H1 (cell line): ENCODE measurements around the gene B3GAT1. TPM values are rescaled to one million over a fixed set of nuclear protein-coding genes. Genes with fewer than 3 reads are reported as not detected.

Experiments used
- RAD21 ChIP-seq, 2 experiments: IDR thresholded peaks in 1 of 2; conservative IDR thresholded peaks in 1 of 2; 2 replicates each; pipeline ENCODE4 v1.6.1; 2011; ENCODE audit warnings: low read depth in 2 of 2, low read length in 2 of 2, improper control_type of control experiment in 1 of 2, inconsistent platforms in 1 of 2, mild to moderate bottlenecking in 1 of 2, moderate library complexity in 1 of 2
- RBBP5 ChIP-seq: IDR thresholded peaks from 2 replicates; pipeline ENCODE4 v1.7.1; 2012; ENCODE audit warnings: low read depth, mild to moderate bottlenecking, inconsistent platforms, low read length, moderate library complexity, borderline replicate concordance
- TAF7 ChIP-seq: optimal IDR thresholded peaks from 2 replicates; pipeline ENCODE3; 2011; ENCODE audit warnings: low read depth, mild to moderate bottlenecking, inconsistent platforms, low read length, moderate library complexity, borderline replicate concordance
- polyA plus RNA-seq, 7 experiments: library from polyadenylated mRNA; depleted of rRNA in 3 of 7; stranded (reverse) in 5 of 7; unstranded in 2 of 7; fragments of >200 nt in 5 of 7; fragments of 200-250 nt in 2 of 7; gene quantifications; 1 replicate in 5 of 7; 2 replicates in 1 of 7; 4 replicates in 1 of 7; pipeline versions ENCODE4 v1.2.1 to v1.2.3, GENCODE V29; 2011 to 2013; ENCODE audit warnings: missing spikeins in 2 of 7, mixed read lengths in 2 of 7
- total RNA-seq: library from RNA; stranded (reverse); fragmentation: NEBNext Ultra II Directional; extraction: Animal tissue kit (Norgen Biotek cat#: 25700); gene quantifications from 2 replicates; pipeline ENCODE4 v1.2.1, GENCODE V29; 2021
- TF ChIP-seq, protein P1 (sequence below): IDR thresholded peaks from 2 replicates; pipeline ENCODE4 v1.6.1; 2012; ENCODE audit warnings: low read length, inconsistent platforms

B3GAT1 gene
- total and polyA plus RNA-seq, 2 of the 8 experiments (the other 6 are each of a cell fraction or from before 2014, with no cell fraction given), result 19.7 to 32.4 TPM

DNA sequence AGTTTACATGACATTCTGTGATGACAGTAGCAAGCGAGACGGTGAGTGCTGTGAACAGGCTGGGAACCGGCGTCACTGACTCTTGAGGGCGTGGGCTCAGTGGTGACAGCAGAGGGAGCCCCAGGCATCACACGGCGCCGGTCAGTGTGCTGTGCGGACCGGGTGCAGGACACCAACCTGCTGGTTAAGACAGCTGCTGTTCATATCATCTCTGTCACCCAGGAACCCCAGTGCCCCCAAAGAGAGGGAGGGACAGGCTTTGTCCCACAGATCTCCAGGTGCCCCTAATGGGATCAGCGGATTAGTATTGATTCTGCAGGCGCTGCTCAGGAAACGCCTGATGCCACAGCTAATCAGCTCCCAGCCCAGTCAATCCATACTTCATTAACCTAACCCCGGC is 18.4 kb downstream of the B3GAT1 start (continued):
- TF ChIP-seq RBBP5 (no peak), RAD21 (IDR thresholded peaks at IDR 0.05 in 1 of 2, conservative IDR thresholded peaks at IDR 0.05 in 1 of 2; ENCODE audit: low read depth in 2 of 2, low read length in 2 of 2) (peak; percentile 48 to 71), TAF7 (no peak)
- TF ChIP-seq, protein P1, sequence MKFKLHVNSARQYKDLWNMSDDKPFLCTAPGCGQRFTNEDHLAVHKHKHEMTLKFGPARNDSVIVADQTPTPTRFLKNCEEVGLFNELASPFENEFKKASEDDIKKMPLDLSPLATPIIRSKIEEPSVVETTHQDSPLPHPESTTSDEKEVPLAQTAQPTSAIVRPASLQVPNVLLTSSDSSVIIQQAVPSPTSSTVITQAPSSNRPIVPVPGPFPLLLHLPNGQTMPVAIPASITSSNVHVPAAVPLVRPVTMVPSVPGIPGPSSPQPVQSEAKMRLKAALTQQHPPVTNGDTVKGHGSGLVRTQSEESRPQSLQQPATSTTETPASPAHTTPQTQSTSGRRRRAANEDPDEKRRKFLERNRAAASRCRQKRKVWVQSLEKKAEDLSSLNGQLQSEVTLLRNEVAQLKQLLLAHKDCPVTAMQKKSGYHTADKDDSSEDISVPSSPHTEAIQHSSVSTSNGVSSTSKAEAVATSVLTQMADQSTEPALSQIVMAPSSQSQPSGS, result no peak
- TF ChIP-seq, all 59 proteins: peak for 2
